ENCODE results near the gene SLC6A20.

GRCh38 chr3:45774581-45775521 is 21.5 kb downstream of the SLC6A20 start:
- TF ChIP-seq, protein P1, sequence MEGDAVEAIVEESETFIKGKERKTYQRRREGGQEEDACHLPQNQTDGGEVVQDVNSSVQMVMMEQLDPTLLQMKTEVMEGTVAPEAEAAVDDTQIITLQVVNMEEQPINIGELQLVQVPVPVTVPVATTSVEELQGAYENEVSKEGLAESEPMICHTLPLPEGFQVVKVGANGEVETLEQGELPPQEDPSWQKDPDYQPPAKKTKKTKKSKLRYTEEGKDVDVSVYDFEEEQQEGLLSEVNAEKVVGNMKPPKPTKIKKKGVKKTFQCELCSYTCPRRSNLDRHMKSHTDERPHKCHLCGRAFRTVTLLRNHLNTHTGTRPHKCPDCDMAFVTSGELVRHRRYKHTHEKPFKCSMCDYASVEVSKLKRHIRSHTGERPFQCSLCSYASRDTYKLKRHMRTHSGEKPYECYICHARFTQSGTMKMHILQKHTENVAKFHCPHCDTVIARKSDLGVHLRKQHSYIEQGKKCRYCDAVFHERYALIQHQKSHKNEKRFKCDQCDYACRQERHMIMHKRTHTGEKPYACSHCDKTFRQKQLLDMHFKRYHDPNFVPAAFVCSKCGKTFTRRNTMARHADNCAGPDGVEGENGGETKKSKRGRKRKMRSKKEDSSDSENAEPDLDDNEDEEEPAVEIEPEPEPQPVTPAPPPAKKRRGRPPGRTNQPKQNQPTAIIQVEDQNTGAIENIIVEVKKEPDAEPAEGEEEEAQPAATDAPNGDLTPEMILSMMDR (conservative IDR thresholded peaks at IDR 0.05; ENCODE audit: low read length): no peak
- no peak for TF ChIP-seq EZH2phosphoT487 (IDR thresholded peaks at IDR 0.05; ENCODE audit: borderline replicate concordance, low read depth, low read length)

Measured in OCI-LY7 (cell line).